Left ventricle myocardium superior (tissue), 1 donor: ENCODE data around the gene PRAMEF18. TPM values are rescaled to one million over a fixed set of nuclear protein-coding genes. Genes with fewer than 3 reads are reported as not detected.
"Not testable (repeated sequence)": the region's sequence is repeated elsewhere in the genome, so short reads cannot be mapped to it uniquely, and the experiment has no call there.

Experiments used
- ATAC-seq: fragments of 200-7000 bp; cut with Tn5 transposase; one replicate; pipeline ENCODE4 v1.9.1; 2020; ENCODE audit warnings: mild to moderate bottlenecking, moderate library complexity
- DNase-seq: peaks from one replicate; pipeline ENCODE4 v3.0.0-alpha.2; 2020
- intact Hi-C: fragments of 100-400 bp; cut with micrococcal nuclease; formaldehyde crosslinking; loops from one replicate; pipeline ENCODE4 v1.11.0; 2022
- long read RNA-seq: library from polyadenylated mRNA; unstranded; transcript quantifications from one replicate; pipeline ENCODE4 v2.0.0, GENCODE V29; 2021
- total RNA-seq: library from RNA; stranded (reverse); fragmentation: NEBNext Ultra II Directional; extraction: Animal tissue kit (Norgen Biotek cat#: 25700); gene quantifications from one replicate; pipeline ENCODE4 v1.2.1, GENCODE V29; 2021
- donor health status: DM: no; HTN: yes; CAD: no; lungs with severe emphysema.

PRAMEF18 gene, protein sequence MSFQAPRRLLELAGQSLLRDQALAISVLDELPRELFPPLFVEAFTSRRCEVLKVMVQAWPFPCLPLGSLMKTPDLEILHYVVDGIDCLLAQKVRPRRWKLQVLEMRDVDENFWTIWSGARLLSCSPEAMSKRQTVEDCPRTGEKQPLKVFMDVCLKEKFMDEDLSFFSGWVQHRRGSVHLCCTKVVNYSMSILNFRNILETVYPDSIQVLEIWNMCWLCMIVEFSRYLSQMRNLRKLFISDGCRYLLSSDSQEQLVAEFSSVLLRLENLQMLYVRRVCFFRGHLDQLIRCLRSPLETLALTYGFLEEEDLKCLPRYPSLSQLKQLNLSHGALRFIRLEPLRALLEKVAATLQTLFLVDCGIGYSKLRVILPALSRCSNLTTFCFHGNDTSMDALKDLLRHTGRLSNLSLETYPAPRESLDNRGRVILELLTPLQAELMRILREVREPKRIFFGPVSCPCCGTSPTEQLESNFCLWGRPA
- not detected for total RNA-seq
- long read RNA-seq: 0 reads

DNA sequence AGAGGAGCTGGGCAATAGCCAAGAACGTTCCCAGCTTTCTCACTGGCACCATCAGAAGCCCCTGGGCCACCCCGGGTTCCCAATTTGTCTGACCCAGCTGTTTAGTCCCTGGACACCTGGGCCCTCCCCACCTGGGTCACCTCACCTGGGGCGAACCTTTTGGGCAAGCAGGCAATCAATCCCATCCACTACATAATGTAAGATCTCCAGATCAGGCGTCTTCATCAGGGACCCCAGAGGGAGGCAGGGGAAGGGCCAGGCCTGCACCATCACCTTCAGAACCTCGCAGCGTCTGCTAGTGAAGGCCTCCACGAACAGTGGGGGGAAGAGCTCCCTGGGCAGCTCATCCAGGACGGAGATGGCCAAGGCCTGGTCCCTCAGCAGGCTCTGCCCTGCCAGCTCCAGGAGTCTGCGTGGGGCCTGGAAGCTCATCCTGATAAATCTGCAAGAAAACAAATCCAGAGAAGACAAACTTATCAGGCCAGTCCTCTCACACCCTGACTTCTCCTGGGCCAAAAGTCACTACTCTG lies at the start of gene PRAMEF18:
PRAMEF18 (minus strand) TSS at position 480 of the 530 bp plus-strand sequence; CDS start at position 432, 48 bp downstream.
- DNase-seq, ATAC-seq, intact Hi-C loops: not testable (repeated sequence)

GRCh38 chr1:13265124-13265523 lies 39.2 kb upstream of the PRAMEF18 start:
- ATAC-seq, intact Hi-C loops, DNase-seq: not testable (repeated sequence)

DNA sequence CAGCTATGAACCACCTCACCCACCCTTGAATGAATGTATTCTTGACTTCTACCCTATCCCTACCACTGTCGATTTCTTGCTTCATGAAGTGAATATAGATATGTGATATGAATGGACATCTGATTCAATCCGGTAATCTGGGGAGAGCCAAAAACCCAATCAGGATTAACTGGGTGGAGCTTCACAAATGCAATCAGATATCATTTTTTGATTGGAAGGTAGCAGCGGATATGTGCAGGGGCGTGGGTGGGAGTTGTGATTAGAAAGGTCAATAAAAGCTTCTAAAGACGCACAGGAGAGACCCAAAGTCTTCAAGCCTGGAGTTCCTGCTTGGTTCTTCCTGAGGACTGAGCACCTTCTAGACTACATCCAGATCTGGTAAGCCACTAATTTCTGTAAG lies 27.9 kb upstream of the PRAMEF18 start, which contains the start of gene PRAMEF5:
PRAMEF5 (plus strand) TSS at position 301 of the 400 bp plus-strand sequence. CDS start 5,071 bp downstream, outside the sequence.
- DNase-seq, ATAC-seq, intact Hi-C loops: not testable (repeated sequence)

GRCh38 chr1:13247122-13247521 lies 21.2 kb upstream of the PRAMEF18 start:
- intact Hi-C loops, DNase-seq, ATAC-seq: not testable (repeated sequence)

GRCh38 chr1:13246554-13246871 lies 20.6 kb upstream of the PRAMEF18 start:
- ATAC-seq, DNase-seq, intact Hi-C loops: not testable (repeated sequence)

GRCh38 chr1:13245841-13246553 lies 20.0 kb upstream of the PRAMEF18 start:
- intact Hi-C loops, DNase-seq, ATAC-seq: not testable (repeated sequence)

DNA sequence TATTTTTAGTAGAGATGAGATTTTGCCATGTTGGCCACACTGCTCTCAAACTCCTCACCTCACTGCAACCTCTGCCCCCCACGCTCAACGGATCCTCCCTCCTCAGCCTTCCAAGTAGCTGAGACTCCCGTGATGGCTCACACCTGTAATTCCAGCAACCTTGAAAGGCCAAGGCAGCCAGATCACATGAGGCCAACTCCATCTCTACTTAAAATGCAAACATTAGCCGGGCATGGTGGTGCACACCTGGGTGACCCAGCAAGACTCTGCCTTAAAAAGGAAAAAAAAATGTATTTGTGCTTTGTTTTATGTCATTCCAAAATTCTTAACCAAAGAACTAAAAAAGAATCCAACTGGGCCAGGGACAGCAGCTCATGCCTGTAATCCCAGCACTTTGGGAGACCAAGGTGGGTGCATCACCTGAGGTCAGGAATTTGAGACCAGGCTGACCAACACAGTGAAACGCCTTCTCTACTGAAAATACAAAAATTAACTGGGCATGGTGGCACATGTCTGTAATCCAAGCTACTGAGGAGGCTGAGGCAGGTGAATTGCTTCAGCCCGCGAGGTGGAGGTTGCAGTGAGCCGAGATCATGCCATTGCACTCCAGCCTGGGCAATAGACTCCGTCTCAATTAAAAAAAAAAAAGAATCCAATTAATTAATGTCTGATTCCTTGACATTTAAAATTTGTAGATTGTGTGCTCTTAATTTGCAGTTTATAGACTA lies 17.7 kb upstream of the PRAMEF18 start:
- ATAC-seq, DNase-seq, intact Hi-C loops: not testable (repeated sequence)

DNA sequence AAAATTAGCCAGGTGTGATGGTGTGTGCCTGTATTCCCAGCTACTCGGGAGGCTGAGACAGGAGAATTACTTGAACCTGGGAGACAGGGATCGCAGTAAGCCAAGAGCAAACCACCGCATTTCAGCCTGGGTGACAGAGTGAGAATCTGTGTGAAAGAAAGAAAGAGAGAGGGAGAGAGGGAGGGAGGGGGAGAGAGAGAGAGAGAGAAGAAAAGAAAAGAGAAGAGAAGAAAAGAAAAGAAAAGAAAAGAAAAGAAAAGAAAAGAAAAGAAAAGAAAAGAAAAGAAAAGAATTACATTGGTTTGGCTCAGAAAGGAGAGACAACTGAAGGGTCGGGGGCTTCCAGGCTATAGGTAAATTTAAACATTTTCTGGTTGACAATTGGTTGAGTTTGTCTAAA lies 13.7 kb upstream of the PRAMEF18 start:
- ATAC-seq, intact Hi-C loops: not testable (repeated sequence)

DNA sequence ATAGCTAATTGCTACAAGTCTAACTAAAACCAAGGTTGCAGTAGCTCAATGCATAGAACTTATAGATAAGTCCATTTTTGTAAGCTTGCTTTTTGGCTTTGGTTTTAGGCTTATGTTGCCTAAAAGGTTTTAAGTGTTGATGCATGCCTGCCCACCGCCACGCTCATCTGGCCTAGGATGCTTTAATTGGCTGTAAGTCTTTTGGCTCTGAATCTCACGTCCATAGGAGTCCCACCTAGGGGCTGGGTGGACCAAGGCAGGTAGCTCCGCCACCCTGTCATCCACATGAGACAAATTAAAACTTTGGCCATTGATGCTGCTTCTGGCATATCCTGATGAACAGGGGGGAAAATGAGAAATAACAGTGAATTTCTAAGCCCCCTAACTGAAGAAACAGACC lies 11.6 kb upstream of the PRAMEF18 start:
- ATAC-seq, intact Hi-C loops, DNase-seq: not testable (repeated sequence)

More for the DNA sequence above, 13.7 kb upstream of the PRAMEF18 start:
- DNase-seq: not testable (repeated sequence)

DNA sequence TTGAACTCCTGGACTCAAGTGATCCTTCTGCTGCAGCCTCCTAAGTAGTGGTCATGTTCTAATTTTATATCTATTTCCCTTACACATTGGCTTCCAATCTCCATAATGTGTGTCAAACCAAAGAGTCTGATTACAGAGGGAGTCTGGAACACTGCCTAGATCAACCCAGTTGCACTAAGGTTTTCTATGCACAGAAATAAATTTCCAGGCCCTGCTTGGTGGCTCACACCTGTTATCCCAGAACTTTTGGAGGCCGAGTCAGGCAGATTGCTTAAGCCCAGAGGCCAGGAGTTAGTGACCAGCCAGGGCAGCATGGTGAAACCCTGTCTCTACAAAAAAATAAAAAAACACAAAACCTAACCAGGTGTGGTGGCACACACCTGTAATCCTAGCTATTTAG lies 8.1 kb upstream of the PRAMEF18 start:
- intact Hi-C loops, ATAC-seq, DNase-seq: not testable (repeated sequence)

DNA sequence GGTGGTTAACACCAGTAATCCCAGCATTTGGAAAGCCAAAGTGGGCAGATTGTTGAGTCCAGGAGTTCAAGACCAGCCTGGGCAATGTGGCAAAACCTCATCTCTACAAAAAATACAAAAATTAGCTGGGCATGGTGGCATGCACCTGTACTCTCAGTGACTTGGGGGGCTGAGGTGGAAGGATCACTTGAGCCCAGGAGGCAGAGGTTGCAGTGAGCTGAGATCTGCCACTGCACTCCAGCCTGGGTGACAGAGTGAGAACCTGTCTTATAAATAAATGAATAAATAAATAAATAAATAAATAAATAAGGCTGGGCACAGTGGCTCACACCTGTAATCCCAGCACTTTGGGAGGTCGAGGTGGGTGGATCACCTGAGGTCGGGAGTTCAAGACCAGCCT lies 6.1 kb upstream of the PRAMEF18 start:
- intact Hi-C loops, ATAC-seq, DNase-seq: not testable (repeated sequence)

- intact Hi-C loops, ATAC-seq, DNase-seq: not testable (repeated sequence)
Observed at GRCh38 chr1:13231061-13231750, 5.3 kb upstream of the PRAMEF18 start.

DNA sequence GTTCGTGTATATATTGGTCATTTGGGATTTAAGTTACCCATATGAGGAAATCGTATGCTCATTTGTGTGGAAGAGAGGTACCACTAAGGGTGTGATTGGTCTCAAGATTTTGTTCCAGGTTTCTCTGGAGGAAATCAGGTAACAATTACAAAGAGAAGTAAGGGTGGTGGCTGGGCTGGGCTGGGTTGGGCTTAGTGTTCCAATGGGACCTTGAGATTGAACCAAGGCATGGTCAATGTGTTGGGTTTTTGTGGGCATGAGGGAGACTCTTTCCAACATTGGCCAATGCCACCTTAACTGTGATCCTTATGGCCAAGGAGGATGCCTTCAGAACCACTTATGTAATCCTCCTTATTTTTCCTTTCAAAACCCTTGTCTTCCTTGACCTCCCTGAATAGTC lies 4.6 kb upstream of the PRAMEF18 start:
- ATAC-seq, intact Hi-C loops, DNase-seq: not testable (repeated sequence)

GRCh38 chr1:13230096-13230495 lies 4.1 kb upstream of the PRAMEF18 start:
- DNase-seq, intact Hi-C loops, ATAC-seq: not testable (repeated sequence)

DNA sequence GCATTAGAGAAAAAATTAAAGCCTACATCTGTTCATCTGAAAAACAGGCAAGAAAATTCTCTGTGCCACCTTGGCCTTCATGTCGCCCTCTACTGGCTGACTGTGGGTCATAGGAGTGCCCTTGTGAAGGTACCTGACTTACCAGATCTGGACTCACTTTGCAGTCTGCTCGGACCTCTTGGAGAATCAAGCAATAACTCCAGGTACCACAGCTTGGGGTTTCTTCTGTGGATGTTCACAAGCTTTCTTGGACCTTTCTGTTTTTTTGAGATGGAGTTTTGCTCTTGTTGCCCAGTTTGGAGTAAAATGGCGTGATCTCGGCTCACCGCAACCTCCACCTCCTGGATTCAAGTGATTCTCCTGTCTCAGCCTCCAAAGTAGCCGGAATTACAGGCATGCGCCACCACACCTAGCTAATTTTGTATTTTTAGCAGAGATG lies 2.4 kb upstream of the PRAMEF18 start:
- no peak for ATAC-seq
- no peak for DNase-seq
- intact Hi-C loops: no loop called here

DNA sequence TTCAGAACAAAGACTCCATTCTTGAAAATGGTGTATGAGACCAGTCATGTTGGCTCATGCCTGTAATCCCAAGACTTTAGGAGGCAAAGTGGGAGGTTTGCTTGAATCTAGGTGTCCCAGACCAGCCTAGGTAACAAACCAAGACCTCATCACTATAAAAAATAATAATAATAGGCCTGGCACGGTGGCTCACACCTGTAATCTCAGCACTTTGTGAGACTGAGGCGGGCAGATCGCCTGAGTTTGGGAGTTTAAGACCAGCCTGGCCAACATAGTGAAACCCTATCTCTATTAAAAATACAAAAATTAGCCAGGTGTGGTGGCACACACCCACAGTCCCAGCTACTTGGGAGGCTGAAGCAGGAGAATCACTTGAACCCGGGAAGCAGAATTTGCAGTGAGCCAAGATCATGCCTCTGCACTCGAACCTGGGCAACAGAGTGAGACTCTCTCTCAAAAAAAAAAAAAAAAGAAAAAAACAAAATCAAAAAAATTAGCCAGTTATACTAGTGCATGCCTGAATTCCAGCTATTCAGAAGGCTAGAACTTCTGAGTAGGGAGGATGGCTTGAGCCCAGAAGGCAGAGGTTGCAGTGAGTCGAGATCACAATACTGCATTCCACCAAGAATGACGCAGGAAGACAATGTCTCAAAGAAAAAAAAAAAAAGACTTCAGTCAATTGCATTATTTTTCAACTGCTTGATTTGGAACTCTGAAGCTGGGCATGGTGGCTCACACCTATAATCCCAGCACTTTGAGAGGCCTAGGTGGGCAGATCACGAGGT lies 1.5 kb upstream of the PRAMEF18 start:
- ATAC-seq, DNase-seq, intact Hi-C loops: not testable (repeated sequence)

- no peak for ATAC-seq
- DNase-seq: no peak
- intact Hi-C loops: no loop called here
Observed at GRCh38 chr1:13224480-13225060, 1.4 kb downstream of the PRAMEF18 start.
